ENCODE measurements around the gene MTERF1. TPM values are rescaled to one million over a fixed set of nuclear protein-coding genes. Genes with fewer than 3 reads are reported as not detected.

The MTERF1 gene
- total and polyA plus RNA-seq, 2 of the 13 experiments (the other 11 are each of a cell fraction or from before 2014, with no cell fraction given), result 5.5 to 19.3 TPM

DNA sequence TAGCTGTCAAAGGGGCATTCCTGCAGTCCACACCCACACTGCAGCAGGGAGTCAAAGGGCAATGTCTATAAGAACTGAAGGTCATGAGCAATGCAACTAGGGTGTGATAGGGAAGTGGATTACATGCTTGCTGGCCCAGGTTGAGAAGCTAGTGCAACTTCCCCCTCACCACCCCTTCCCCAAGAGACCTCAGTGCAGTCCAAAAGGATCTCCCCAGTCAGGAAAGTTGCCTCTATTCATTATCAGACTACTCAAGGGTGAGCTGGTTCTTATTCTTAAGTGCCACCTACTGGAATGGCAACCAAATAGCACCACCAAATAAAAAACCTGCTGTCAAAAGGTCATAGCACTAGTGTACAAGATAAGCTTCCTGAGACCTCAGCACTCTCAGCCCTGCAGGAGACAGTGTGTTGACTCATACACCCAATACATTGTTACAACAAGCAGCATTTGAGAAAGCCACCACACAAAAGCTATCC lies 28.2 kb downstream of the MTERF1 start:
- H2AFZ ChIP-seq (ENCODE audit: low read length), result no peak overlapping the region
- intact Hi-C loops (cut with micrococcal nuclease; ENCODE audit: unreplicated experiment), result no loop called here
- BruUV-seq (replicated peaks), result no TSS peak
- no peaks in the 10 kb centered on the region for H3K79me2 ChIP-seq (ENCODE audit: insufficient read depth, low read length)
- no peak overlapping the region for H3K27ac ChIP-seq (ENCODE audit: extremely low read length, insufficient read depth, low read length)
- no peaks in the 10 kb centered on the region for H4K20me1 ChIP-seq (ENCODE audit: insufficient read depth, low read length)
- ChIA-PET POLR2A (no interaction called here), CTCF (ENCODE audit: low intra/inter-chr PET ratio, low total read pairs) (no interaction called here)
- H3K27me3 ChIP-seq (ENCODE audit: control insufficient read depth in 1 of 2, insufficient read depth in 2 of 2, low read length in 2 of 2), result no peaks in the 10 kb centered on the region
- no peak overlapping the region for H3K9ac ChIP-seq (ENCODE audit: insufficient read depth, low read depth, low read length)
- peak; percentile 41 for DNase-seq (ENCODE audit: low spot score)
- H3K4me3 ChIP-seq (replicated peaks in 1 of 3; ENCODE audit: insufficient read depth in 1 of 3, low read depth in 2 of 3, low read length in 3 of 3), result no peak overlapping the region
- H3K4me1 ChIP-seq (ENCODE audit: insufficient read depth, low read length), result peaks cover 9% of the 10 kb centered on the region
- no peak overlapping the region for H3K4me2 ChIP-seq (ENCODE audit: low read depth, low read length)
- ATAC-seq, result peak; percentile 88
- peaks cover 5% of the 10 kb centered on the region; the same call in 1 of the 2 replicates for H3K9me3 ChIP-seq (ENCODE audit: low read length)
- FAIRE-seq, result peak; percentile 15
- H3K36me3 ChIP-seq (replicated peaks in 1 of 2; ENCODE audit: control insufficient read depth in 1 of 2, insufficient read depth in 2 of 2, low read length in 2 of 2), result no peaks in the 10 kb centered on the region
- in situ Hi-C loops (cut with HindIII; ENCODE audit: extremely low pct_ligation_motif_present, low pct_unique_long_range_greater_than_20kb), result no loop called here
- TF ChIP-seq ZNF12 (CRISPR knock-in tag; IDR thresholded peaks at IDR 0.05), result peak; percentile 59; the same call in 1 of the 2 replicates
- TF ChIP-seq MTA3 (CRISPR knock-in tag; IDR thresholded peaks at IDR 0.05), result no peak
- TF ChIP-seq STAG1 (CRISPR knock-in tag; IDR thresholded peaks at IDR 0.05), result peak; percentile 38
- TF ChIP-seq NR2F6 (IDR thresholded peaks at IDR 0.05), result no peak; the same call in 1 of the 2 replicates
- TF ChIP-seq NR2F6 (CRISPR knock-in tag; IDR thresholded peaks at IDR 0.05), result peak; percentile 42; the same call in 1 of the 2 replicates
- no peak for TF ChIP-seq ZNF143 (CRISPR knock-in tag; IDR thresholded peaks at IDR 0.05)
- no peak for TF ChIP-seq RFX3 (CRISPR knock-in tag; IDR thresholded peaks at IDR 0.05)
- no peak for TF ChIP-seq GLI4 (CRISPR knock-in tag; IDR thresholded peaks at IDR 0.05; ENCODE audit: borderline replicate concordance)
- TF ChIP-seq, protein P1, sequence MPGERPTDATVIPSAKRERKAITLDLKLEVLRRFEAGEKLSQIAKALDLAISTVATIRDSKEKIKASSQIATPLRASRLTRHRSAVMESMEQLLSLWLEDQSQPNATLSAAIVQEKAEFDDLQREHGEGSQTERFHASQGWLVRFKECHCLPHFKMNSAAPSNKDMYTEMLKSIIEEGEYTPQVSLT (CRISPR knock-in tag; IDR thresholded peaks at IDR 0.05; ENCODE audit: borderline replicate concordance, low read depth), result no peak
- no peak for TF ChIP-seq USF2 (IDR thresholded peaks at IDR 0.05; ENCODE audit: low read depth, low read length)
- TF ChIP-seq USF2 (CRISPR knock-in tag; IDR thresholded peaks at IDR 0.05; ENCODE audit: borderline replicate concordance), result no peak
- no peak for TF ChIP-seq ZNF207 (IDR thresholded peaks at IDR 0.05; ENCODE audit: borderline replicate concordance)
- TF ChIP-seq ZNF230 (CRISPR knock-in tag; IDR thresholded peaks at IDR 0.05), result peak; percentile 99
- no peak for TF ChIP-seq EP300 (IDR thresholded peaks at IDR 0.05; ENCODE audit: low read depth in 2 of 2, low read length in 2 of 2)
- no peak for TF ChIP-seq EP300 (CRISPR knock-in tag; IDR thresholded peaks at IDR 0.05; ENCODE audit: borderline replicate concordance)
- TF ChIP-seq EZH2 (conservative IDR thresholded peaks at IDR 0.05; ENCODE audit: low read depth, low read length), result no peak
- TF ChIP-seq ZSCAN21 (CRISPR knock-in tag; IDR thresholded peaks at IDR 0.05; ENCODE audit: borderline replicate concordance), result no peak
- no peak for TF ChIP-seq THAP9 (CRISPR knock-in tag; IDR thresholded peaks at IDR 0.05; ENCODE audit: borderline replicate concordance)
- no peak for TF ChIP-seq POLR2AphosphoS5 (IDR thresholded peaks at IDR 0.05; ENCODE audit: low read depth, low read length)
- no peak for TF ChIP-seq CEBPG (CRISPR knock-in tag; IDR thresholded peaks at IDR 0.05)
- TF ChIP-seq ATAD3A (CRISPR knock-in tag; IDR thresholded peaks at IDR 0.05), result no peak
- no peak for TF ChIP-seq ZNF274 (CRISPR knock-in tag; IDR thresholded peaks at IDR 0.05)
- TF ChIP-seq TGIF2 (CRISPR knock-in tag; IDR thresholded peaks at IDR 0.05), result no peak
